HG03575 (cell line): ENCODE results near the gene WSB1.
"Not testable (repeated sequence)": the region's sequence is repeated elsewhere in the genome, so short reads cannot be mapped to it uniquely, and the experiment has no call there.

ENCODE experiments used
- ATAC-seq: cut with Tn5 transposase; IDR thresholded peaks from one replicate; pipeline ENCODE4 v1.9.1; 2021; ENCODE audit not compliant: unreplicated experiment, insufficient number of reproducible peaks, low FRiP score; ENCODE audit errors: extremely low read depth

The WSB1 gene

DNA sequence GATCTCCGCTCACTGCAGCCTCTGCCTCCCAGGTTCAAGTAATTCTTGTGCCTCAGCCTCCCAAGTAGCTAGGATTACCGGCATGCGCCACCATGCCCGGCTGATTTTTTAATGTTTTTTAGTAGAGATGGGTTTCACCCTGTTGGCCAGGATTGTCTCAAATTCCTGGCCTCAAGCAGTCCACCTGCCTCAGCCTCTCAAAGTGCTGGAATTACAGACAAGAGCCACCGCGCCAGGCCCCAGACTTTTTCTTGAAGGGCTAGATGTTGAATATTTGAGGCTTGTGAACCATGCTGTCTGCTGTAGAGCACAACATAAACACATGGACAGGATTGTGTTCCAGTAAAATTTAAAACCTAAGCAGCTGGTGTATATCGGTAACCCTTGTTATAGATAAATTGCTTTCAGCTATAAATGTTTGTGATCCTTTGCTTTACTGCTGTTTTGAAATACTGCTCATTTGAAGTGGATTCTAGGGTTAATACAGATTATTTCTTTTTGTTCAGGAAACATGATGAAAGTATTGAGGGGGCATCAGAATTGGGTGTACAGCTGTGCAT, 12.4 kb downstream of the WSB1 start:
- ATAC-seq: no peak

DNA sequence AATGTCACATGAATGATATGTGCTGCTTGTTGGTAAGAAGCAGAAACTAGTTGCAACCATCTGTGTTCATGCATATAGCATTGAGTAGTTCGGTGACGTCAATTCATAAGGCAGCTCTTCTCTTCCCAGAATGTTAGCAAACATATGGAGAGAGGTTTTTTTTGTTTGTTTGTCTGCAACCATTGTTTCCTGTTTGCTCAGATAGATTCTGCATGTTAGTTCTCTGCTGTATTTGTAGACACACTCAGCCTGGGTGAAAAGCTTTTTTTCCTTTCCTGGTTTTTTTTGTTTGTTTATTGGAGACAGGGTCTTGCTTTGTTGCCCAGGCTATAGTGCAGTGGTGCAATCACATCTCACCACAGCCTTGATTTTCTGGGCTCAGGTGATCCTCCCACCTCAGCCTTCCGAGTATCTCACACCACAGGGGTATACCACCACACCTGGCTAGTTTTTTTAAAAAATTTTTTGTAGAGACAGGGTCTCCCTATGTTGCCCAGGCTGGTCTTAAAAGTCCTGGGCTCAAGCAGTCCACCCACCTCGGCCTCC, 16.7 kb downstream of the WSB1 start:
- ATAC-seq: no peak

GRCh38 chr17:27313301-27313700, 19.4 kb downstream of the WSB1 start:
- no peak for ATAC-seq

DNA sequence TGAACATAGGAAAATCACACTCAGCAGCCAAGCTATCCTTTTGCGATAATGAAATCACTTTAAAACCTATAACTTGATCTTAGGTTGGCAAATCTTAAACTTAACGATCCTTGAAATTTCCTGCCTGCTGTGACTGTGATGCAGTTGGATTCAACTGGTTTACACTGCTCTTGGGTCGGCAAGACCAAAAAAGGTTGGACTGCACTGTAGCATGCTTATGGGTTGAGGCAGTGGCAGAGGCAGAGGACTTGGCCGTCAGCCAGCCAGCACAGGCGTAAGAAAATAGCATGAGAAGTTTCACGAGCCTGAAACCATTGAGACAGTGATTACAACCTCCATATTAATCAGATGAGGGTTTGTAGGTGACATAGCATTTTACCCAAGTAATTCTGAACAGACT, 21.4 kb downstream of the WSB1 start:
- no peak for ATAC-seq

DNA sequence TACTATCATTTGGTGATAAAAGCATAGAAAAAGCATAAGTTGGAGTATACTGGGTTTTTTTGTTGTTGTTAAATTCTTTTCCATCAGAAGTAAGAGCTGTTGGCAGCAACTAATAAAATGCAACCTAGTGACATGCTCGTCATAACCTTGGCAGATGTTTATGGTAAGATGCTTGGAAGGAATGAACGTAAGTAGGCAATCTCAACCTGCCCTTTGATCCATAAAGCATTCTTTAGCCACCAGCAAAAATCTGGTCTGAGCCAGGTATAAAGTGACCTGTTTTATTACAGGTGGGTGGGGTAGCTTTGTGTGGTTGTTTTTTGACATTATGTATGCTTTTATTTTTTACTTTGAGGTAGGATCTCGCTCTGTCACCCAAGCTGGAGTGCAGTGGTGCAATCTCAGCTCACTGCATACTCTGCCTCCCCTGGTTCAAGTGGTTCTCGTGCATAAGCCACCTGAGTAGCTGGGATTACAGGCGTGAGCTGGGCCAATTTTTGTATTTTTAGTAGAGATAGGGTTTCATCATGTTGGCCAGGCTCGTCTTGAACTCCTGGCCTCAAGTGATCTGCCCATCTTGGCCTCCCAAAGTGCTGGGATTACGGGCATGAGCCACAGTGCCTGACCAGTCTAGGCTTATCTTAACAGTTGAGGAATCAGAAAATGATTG, 22.0 kb downstream of the WSB1 start:
- no peak for ATAC-seq

DNA sequence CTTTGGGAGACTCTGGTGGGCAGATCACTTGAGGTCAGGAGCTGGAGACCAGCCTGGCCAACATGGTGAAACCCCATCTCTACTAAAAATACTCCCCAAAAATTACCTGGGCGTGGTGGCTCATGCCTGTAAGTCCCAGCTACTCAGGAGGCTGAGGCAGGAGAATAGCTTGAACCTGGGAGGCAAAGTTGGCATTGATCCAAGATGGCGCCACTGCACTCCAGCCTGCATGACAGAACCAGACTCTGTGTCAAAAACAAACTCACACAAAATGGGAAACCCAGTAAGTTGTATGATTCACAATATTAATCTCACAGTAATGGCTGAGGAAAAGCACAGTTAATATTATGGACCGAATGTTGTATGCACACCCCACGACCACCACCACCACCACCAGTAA, 24.3 kb downstream of the WSB1 start:
- ATAC-seq: no peak

DNA sequence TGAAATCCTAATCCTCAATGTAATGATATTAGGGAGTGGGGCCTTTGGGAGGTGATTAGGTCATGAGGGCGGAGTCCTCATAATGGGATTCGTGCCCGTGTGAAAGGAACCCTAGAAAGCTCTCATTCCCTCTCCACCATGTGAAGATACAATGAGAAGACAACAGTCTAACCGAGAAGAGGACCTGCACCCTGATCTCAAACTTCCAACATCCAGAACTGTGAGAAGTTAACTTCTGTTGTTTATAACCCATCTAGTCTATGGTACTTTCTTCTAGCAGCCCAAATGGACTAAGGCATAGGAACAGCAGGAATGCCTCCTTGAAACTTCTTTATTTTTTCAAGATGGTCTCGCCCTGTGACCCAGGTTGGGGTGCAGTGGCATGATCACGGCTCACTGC, 24.7 kb downstream of the WSB1 start:
- no peak for ATAC-seq

DNA sequence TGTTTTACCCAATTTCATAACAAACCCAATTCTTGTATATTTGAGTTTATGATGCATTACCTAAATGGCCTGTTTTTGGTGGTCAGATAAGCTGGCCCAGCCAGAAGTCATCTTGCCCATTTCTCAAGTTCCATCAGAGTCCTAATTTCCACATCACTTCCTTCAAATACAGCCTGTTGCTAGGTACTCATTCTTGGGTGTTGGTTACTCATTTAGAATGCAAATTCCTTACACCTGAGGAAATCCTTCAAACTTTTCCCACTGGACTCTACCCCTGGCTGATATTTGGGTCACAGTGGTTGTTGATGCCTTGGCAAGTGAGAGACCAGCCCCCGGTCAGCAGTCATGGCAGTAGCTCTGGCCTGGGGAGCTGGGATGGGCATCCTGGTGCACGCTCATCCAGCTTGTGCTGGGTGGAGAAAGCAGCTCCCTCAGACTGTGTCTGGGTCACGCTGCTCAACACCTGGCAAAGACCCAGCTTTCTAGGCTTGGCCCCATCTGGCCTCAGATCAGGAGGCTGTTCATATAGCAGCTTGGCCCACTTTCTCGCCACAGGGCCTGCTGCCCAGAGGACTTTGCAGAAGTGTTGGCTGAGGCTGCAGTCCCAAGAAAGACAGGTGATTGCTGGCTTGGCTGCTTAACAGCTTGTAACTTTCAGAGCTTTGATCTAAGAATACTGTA, 25.8 kb downstream of the WSB1 start:
- ATAC-seq: no peak

- no peak for ATAC-seq
These were observed 26.3 kb downstream of the WSB1 start for GRCh38 chr17:27320222-27320560.

- ATAC-seq: no peak
These were observed 27.5 kb downstream of the WSB1 start for GRCh38 chr17:27321372-27321771.

GRCh38 chr17:27322026-27322425, 28.1 kb downstream of the WSB1 start:
- no peak for ATAC-seq

- ATAC-seq: no peak
These were observed 29.0 kb downstream of the WSB1 start for GRCh38 chr17:27322690-27323508.

DNA sequence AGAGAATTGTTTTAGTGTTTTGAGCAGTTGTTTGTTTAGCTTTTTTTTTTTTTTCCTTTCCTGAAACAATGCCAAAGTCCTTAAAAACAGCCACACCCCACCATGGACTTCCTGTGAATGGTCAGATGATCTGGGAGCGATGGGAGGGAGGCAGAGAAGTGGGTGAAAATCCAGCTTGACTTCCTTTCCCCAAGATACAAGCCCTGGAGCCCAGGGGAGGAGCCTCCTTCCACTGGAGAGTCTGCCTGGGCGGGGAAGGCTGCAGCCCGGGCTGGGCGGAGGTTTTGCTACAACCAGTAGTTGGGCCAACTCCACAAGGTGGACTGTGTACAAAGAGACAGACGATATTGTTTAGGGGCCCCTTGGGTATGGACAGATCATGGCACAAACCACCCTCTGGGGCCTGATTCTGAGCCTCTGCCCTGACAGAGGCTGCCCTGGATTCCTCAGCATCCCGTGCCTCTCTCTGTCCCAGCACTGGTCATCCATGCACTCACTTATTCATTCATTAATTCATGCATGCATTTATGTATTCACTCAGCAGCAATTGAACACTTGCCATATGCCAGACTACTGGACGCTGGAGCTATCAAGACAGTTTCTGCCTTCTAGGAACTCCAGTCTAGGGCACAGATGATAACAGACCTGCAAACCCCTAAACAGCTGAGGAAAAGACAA, 29.8 kb downstream of the WSB1 start:
- ATAC-seq: no peak

- no peak for ATAC-seq
These were observed 30.9 kb downstream of the WSB1 start for GRCh38 chr17:27324771-27325339.

GRCh38 chr17:27326051-27326450, 32.1 kb downstream of the WSB1 start:
- no peak for ATAC-seq

GRCh38 chr17:27326585-27326984, 32.7 kb downstream of the WSB1 start:
- ATAC-seq: no peak

DNA sequence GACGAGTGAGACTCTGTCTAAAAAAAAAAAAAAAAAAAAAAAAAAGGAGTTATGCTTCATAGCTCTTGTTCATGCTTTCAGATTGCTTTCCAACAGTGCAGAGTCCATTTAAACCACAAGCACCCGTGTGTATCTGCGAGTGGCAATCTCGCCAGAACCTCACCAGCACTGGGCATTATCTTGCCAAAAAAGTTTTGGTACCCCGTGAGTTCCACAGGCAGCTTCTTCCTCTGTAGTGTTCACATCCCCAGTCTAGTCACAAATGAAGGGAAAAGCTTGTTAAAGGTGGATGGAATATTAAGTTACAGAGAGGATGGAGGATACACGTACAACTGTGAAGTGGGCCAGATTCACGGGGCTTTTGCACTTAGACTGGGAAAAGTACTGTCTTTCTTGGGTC, 33.5 kb downstream of the WSB1 start:
- no peak for ATAC-seq

DNA sequence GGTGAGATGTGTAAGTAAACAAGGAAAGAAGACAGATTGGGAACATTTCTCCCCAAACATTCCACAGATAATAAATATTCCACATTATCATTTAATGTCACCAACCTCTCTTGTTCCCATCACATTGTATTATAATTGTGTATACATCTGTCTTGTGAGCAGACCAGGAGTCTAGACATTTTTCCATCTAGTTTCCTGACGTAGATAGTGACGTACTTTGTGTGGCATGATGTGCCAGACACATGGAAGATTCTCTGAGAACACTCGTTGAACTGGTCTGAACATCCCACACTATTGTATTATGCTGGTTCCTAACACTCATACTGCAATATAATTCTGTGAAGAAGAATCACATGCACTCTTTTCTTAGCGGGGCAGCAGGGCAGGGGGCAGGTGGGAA, 34.0 kb downstream of the WSB1 start:
- ATAC-seq: no peak

- not testable (repeated sequence) for ATAC-seq
These were observed 34.8 kb downstream of the WSB1 start for GRCh38 chr17:27328686-27329085.
